HG03457 (cell line): ENCODE data around the gene TPRX1.
"Not testable (repeated sequence)": the region's sequence is repeated elsewhere in the genome, so short reads cannot be mapped to it uniquely, and the experiment has no call there.

Experiments used
- ATAC-seq: cut with Tn5 transposase; IDR thresholded peaks from one replicate; pipeline ENCODE4 v1.9.1; 2021; ENCODE audit warnings: moderate number of reproducible peaks; ENCODE audit not compliant: unreplicated experiment

The TPRX1 gene

DNA sequence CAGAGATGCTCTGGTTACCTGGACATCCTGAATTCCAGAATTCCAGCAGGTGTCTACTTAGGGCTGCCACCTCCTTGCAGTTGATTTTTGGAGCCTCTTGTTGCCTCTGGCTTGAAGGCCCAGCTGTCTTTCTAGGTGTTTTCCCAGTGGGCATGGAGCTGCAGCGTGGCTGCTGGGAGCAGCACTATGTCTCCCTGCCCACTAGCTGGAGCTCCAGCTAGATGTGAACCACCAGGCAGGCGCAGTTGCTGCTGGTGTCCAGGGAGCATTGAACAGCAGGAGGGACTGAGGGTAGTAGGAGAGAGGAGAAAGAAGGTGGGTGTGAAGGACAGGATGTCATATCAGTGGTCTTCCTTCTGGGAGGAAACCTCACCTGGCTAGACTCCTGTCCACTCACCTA lies 35.7 kb downstream of the TPRX1 start:
- no peak for ATAC-seq

DNA sequence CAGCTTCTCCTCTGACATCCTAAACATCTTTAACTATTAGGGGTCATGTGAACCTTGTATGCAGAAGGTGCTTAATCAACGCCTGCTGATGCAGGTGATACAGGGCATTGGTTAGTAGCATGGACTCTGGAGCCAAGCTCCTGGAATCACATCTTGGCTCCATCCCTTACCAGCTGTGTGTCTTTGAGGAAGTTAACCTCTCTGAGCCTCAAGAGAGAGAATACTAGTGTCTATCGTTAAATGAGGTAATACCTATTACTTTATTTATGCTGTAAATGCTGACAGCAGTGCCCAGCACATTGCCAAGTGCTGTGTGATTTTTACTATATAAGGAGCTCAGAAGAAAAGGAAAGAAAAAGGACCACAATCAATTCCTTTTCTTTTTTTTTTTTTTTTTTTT lies 37.0 kb downstream of the TPRX1 start:
- ATAC-seq, result no peak

GRCh38 chr19:47766670-47767069 lies 37.7 kb downstream of the TPRX1 start:
- ATAC-seq, result no peak

DNA sequence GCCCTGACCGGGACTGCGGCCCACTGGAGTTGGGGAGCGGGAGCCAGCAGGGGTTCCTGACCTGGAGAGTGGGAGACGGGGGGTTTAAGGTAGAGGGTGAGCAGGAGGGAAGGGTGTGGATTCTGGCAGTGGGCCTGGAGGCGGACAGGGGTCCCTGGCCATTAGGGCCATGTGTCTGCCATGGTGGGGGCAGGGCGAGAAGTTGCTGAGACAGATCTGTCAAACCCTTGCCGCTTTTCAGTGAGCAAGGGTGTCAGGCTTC lies 38.1 kb downstream of the TPRX1 start:
- no peak for ATAC-seq

- no peak for ATAC-seq
Observed at GRCh38 chr19:47765523-47766358, 38.6 kb downstream of the TPRX1 start.

DNA sequence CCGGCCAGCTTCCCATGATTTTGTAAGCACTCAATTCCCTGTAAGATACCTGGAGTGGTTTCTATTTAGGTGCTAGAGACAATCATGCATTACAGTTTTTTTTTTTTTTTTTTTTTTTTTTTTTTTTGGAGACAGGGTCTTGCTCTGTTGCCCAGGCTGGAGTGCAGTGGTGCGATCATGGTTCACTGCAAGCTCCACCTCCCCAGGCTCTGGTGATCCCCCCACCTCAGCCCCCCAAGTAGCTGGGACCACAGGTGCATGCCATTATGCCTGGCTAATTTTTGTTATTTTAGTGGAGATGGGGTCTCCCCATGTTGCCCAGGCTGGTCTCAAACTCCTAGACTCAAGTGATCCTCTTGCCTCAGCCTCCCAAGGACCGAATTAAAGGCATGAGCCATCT lies 39.6 kb downstream of the TPRX1 start:
- not testable (repeated sequence) for ATAC-seq

- ATAC-seq, result no peak
Observed at GRCh38 chr19:47762615-47763308, 41.6 kb downstream of the TPRX1 start.

DNA sequence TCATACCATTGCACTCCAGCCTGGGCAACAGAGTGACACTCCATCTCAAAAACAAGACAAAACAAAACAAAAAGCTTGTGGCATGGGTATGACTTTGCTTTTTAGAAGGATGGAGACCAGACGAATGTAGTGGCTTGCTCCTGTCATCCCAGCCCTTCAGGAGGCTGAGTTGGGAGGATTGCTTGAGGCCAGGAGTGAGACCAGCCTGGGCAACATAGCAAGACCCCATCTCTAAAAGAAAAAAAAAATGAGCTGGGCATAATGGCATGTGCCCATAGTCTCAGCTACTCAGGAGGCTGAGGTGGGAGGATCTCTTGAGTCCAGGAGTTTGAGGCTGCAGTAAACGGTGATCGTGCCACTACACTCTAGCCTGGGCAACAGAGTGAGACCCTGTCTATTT lies 42.2 kb downstream of the TPRX1 start:
- no peak for ATAC-seq

- ATAC-seq, result no peak
Observed at GRCh38 chr19:47761566-47761965, 42.8 kb downstream of the TPRX1 start.

DNA sequence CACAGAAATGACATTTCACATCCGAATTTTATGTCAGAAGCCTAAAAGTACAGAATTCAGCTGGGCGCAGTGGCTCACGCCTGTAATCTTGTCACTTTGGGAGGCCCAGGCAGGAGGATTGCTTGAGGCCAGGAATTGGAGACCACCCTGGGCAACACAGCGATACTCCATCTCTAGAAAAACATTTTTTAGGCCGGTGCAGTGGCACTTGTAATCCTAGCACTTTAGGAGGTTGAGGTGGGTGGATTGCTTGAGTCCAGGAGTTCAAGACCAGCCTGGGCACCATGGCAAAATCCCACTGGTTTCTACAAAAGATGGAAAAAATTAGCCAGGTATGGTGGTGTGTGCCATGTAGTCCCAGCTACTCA lies 43.7 kb downstream of the TPRX1 start:
- ATAC-seq, result no peak

GRCh38 chr19:47758443-47758804 lies 45.9 kb downstream of the TPRX1 start:
- no peak for ATAC-seq

GRCh38 chr19:47757617-47758442 lies 46.5 kb downstream of the TPRX1 start:
- no peak for ATAC-seq

DNA sequence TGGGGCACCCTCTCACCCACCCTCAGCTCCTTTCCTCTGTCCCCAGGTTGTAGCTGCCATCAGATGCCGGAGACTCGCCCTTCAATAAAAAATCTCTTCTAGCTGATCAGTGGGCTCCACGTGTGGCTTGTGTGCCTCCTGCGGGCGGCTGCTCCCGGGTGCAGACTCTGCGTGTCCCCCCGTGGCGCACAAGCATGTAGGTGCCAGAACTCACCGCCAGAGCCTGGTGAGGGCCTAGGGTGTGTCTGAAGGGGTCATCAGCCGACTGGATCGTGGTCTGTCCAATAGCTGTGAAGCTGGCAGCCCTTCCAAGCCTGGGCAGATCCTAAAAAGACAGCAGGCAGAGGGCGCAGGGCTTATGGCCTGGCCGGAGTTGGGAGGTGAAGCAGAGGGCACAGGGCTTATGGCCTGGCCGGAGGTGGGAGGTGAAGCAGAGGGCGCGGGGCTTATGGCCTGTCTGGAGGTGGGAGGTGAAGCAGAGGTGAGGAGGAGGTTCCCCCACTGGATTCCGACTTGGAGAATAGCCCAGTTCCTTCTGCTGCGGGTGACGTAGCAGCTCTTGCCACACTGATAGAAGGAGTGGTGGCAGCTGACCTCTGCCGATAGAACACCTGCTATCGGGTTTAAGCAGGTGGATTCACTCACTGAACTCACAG lies 47.3 kb downstream of the TPRX1 start:
- ATAC-seq, result no peak

- ATAC-seq, result no peak
Observed at GRCh38 chr19:47756627-47756929, 47.8 kb downstream of the TPRX1 start.

DNA sequence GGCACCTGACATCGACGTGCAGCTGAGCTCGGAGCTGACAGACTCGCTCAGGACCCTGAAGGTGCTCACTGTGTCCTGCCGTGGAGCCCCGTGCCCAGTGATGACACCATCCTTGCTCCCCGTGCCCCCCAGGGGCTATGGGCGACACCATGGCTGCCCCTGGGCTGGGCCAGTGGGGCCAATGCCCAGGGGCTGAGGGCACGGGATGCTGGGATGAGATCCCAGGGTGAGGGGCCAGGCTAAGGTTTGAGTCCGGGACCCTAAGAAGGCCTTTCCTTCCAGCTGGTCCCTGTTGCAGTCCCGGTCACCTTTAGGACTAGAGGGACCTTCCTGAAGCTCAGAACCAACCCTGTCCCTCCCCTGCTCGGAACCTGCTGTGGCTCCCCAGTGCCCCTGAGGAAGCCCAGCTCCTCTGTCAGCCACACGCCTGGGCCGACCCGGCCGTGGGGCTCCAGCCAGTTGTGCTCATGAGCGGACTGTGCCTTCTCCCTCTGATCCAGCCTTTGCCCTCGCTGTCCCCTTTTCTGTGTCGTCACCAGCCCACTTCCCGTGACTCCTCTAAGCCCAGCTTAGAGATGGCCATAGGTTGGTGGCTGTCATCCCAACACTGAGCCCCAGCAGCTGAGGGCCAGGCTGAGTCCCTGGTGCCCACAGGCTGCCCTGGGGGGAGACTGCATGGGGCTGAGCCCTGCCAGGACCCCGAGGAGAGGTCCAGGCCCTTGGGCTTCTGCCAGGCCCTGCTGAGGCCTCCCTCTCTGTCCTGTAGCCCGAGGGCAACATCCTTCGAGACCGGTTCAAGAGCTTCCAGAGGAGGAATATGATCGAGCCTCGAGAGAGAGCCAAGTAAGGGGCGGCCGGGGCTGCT lies 48.4 kb downstream of the TPRX1 start:
- no peak for ATAC-seq

GRCh38 chr19:47755065-47755761 lies 49.1 kb downstream of the TPRX1 start:
- no peak for ATAC-seq

GRCh38 chr19:47754206-47755064 lies 49.9 kb downstream of the TPRX1 start:
- ATAC-seq, result no peak

- ATAC-seq, result no peak
Observed at GRCh38 chr19:47752440-47753211, 51.7 kb downstream of the TPRX1 start.
